Neutrophil (primary cell): ENCODE results near the gene LRRC25.

Source experiments
- H3K27ac ChIP-seq: fragments of 200-600 bp; sonication (generic); 2 replicates; pipeline ENCODE4 v1.5.1; 2016; ENCODE audit warnings: mild to moderate bottlenecking, moderate library complexity
- H3K27me3 ChIP-seq: fragments of 200-600 bp; sonication (generic); 2 replicates; pipeline ENCODE4 v1.6.0; 2016; ENCODE audit warnings: mild to moderate bottlenecking
- H3K36me3 ChIP-seq: fragments of 200-600 bp; sonication (generic); 2 replicates; pipeline ENCODE4 v1.5.1; 2017
- H3K4me1 ChIP-seq, 2 experiments: fragments of 200-600 bp in 1 of 2; sonication (generic) in 1 of 2; 1 replicate in 1 of 2; 2 replicates in 1 of 2; pipeline versions ENCODE4 v1.5.1 to v1.6.1; 2013 to 2016; ENCODE audit warnings: low read depth in 1 of 2, low read length in 1 of 2, mild to moderate bottlenecking in 1 of 2, moderate library complexity in 1 of 2; ENCODE audit not compliant: control insufficient read depth in 1 of 2, insufficient read depth in 1 of 2
- H3K4me3 ChIP-seq, 2 experiments: fragments of 200-600 bp in 1 of 2; sonication (generic) in 1 of 2; 1 replicate in 1 of 2; 2 replicates in 1 of 2; pipeline ENCODE4 v1.5.1; 2013 to 2016; ENCODE audit warnings: low read depth in 1 of 2, low read length in 1 of 2, mild to moderate bottlenecking in 1 of 2, moderate library complexity in 1 of 2
- H3K9me3 ChIP-seq: fragments of 200-600 bp; sonication (generic); 2 replicates; pipeline ENCODE4 v1.5.1; 2016
- TF ChIP-seq, protein P1 (sequence below): fragments of 200-600 bp; sonication (generic); IDR thresholded peaks from 2 replicates; pipeline ENCODE4 v1.5.1; 2016; ENCODE audit warnings: antibody characterized with exemption

Gene LRRC25

DNA sequence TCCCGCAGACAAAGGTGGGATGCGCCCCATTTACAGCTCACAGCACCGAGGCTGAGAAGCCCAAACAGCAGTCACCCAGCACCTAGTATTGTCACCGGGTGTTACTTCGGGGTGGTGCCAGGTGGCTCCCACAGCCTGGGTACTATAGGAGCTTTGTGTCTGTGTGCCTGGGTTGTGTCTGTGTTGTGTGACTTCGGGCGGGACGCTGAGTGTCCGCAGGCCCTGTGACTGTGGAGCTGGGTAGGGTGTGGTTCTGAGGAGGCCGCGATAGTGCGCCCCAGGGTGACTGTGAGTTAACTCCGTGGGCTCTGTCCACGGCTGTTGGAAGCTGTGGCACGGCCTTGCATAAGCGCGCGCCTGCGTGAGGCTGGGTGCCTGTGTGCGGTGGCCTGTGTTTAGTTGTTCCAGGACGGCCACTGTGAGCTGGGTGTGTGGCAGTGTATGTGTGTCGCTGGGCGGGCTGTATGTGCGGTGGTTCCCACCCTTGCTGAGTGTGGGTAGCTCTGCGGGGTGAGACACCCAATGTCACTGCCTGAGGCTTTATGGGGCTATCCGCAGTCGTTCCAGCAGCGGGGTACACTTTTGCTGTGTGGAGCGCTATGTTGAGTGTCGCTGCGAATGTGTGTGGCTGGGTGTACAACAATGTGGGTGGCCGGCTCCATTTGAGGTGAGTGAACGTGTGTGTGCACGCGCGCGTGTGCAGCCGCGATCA, 21.2 kb upstream of the LRRC25 start:
- Histone ChIP-seq H3K27me3 (peaks cover 87% of the 10 kb centered on the region), H3K9me3 (no peaks in the 10 kb centered on the region), H3K27ac (peak overlapping the region; percentile 72), H3K36me3 (no peaks in the 10 kb centered on the region), H3K4me3 (peak overlapping the region; percentile 59 to 77), H3K4me1 (peaks cover 53 to 54% of the 10 kb centered on the region in 2 experiments)
- TF ChIP-seq, protein P1, sequence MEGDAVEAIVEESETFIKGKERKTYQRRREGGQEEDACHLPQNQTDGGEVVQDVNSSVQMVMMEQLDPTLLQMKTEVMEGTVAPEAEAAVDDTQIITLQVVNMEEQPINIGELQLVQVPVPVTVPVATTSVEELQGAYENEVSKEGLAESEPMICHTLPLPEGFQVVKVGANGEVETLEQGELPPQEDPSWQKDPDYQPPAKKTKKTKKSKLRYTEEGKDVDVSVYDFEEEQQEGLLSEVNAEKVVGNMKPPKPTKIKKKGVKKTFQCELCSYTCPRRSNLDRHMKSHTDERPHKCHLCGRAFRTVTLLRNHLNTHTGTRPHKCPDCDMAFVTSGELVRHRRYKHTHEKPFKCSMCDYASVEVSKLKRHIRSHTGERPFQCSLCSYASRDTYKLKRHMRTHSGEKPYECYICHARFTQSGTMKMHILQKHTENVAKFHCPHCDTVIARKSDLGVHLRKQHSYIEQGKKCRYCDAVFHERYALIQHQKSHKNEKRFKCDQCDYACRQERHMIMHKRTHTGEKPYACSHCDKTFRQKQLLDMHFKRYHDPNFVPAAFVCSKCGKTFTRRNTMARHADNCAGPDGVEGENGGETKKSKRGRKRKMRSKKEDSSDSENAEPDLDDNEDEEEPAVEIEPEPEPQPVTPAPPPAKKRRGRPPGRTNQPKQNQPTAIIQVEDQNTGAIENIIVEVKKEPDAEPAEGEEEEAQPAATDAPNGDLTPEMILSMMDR: no peak

DNA sequence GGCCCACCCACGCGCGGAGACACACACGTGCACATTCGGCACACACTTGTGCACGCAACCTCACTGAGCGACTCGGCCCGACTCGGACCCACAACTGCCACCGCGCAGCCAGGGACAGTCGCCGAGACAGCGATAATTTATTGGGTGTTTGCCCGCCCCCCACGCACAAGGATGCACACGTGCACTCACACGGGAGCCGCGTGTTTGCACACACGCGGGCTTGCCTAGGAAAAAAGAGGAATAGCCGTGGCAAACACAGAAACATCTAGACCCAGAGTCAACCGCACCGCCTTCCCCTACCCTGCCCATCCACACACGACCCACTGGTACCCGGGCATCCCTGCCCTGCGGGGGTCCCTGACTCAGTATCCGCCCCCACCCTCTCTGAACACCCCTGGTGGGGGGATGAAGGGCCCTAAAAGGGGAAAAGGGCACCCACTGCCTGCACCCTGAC, 20.6 kb upstream of the LRRC25 start:
- no peaks in the 10 kb centered on the region for H3K36me3 ChIP-seq
- H3K27ac ChIP-seq: peak overlapping the region; percentile 72
- peak overlapping the region; percentile 59 to 77 for H3K4me3 ChIP-seq
- H3K4me1 ChIP-seq: peaks cover 53 to 54% of the 10 kb centered on the region in 2 experiments
- peaks cover 92% of the 10 kb centered on the region for H3K27me3 ChIP-seq
- TF ChIP-seq, protein P1: no peak
- no peaks in the 10 kb centered on the region for H3K9me3 ChIP-seq

DNA sequence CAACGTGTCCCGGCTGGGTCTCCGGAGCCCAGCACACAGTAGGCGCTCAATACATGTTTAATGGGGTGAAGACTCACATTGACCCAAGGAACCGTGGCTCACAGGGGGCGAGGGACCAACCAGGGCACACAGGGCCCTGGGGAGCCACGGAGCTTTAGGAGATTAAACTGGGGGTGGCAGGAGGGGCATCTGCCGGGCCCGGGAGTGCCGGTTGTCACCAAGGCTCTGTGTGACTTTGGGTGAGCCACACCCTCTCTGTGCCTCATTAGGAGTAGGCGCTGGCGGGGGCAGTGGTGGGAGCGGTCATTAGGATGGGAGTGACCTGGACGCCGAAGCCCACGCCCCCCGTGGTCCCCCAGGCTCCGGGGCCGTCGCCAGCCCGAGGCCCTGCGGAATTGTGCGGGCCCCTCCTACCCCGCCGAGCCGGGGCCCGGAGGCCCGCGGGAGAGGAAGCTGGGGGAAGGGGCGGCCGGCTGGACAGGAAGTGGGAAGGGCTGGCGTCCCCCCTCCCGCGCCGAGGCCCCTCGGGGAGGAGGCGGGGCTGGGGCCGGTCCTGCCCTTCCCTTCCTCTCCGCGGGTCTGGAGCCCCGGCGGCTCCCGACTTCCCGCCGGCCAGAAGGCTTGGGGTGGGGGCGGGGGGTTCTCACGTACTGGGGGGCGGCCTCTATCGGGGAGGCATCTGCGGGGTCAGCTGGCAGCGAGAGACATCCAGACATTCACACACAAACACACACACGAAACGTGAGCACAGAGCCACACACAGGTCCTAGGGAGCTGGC, 20.0 kb upstream of the LRRC25 start:
- peaks cover 53 to 54% of the 10 kb centered on the region in 2 experiments for H3K4me1 ChIP-seq

DNA sequence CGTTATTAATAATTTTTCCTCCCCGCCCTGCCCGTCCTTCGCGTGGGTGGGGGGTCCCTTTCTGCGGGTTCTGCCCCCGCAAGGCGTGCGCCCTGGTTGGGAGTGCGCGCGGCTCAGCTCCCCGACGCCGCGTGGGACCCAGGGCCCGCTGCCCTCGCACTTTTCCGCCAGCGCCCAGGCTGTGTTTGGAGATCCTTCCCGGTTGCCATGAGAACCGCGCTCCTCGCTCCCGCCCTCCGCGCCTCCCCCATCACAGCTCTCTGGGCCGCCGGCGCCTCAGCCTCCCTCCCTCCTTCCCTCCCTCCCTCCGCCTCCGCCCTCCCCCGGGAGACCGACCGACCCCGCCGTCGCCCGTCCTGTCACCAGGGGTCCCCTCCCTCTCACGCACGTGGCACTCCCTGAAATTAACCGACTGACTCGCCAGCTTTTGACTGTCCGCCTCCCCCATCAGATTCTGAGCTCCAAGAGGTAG, 19.4 kb upstream of the LRRC25 start:
- Histone ChIP-seq H3K27me3 (peaks cover 97% of the 10 kb centered on the region), H3K27ac (peak overlapping the region; percentile 72), H3K4me3 (peak overlapping the region; percentile 59 to 77), H3K4me1 (peaks cover 53 to 54% of the 10 kb centered on the region in 2 experiments), H3K9me3 (no peaks in the 10 kb centered on the region), H3K36me3 (no peaks in the 10 kb centered on the region)
- TF ChIP-seq, protein P1: no peak

More for the DNA sequence above, 20.0 kb upstream of the LRRC25 start:
- TF ChIP-seq, protein P1: peak; percentile 22
- Histone ChIP-seq H3K9me3 (no peaks in the 10 kb centered on the region), H3K36me3 (no peaks in the 10 kb centered on the region), H3K4me3 (peak overlapping the region; percentile 59 to 77), H3K27me3 (peaks cover 95% of the 10 kb centered on the region), H3K27ac (peak overlapping the region; percentile 72)

DNA sequence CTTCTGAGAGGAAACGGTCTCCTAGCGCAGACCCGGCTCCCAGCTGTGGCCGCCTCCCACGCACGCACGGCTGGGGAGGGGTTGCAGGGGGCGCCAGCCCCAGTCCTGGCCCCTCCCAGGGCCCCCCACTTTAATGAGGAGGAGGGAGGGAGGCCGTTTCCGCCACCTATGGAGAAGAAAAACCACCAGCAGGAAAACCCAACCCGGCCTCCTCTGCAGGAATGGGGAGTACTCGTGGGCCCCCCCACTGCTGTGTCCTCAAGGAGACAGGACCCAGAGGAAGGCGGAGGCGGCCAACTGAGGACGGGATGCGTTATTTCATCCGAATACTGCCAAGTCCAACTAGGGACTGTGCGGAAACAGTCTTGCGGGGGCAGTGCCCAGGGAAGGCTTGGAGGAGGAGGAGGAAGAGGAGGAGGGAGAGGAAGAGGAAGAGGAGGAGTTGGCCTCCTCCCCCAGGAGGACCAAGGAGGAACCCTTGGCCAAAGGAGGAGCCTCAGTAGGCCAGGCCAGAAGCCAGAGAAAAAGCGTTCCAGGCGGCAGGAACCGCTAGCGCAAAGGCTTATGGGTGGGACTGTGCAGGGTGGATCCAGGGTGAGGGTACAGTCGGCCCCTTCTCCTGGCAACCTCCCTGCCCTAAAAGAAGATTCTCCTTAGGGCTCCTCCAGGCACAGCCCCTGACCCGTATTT, 17.9 kb upstream of the LRRC25 start:
- TF ChIP-seq, protein P1: no peak
- Histone ChIP-seq H3K4me3 (peak overlapping the region; percentile 22 to 59), H3K9me3 (no peaks in the 10 kb centered on the region), H3K36me3 (no peaks in the 10 kb centered on the region), H3K27ac (peak overlapping the region; percentile 59), H3K27me3 (peaks cover 91% of the 10 kb centered on the region), H3K4me1 (peaks cover 53 to 54% of the 10 kb centered on the region in 2 experiments)
